ENCODE data around the gene TPD52L1.

The TPD52L1 gene

DNA sequence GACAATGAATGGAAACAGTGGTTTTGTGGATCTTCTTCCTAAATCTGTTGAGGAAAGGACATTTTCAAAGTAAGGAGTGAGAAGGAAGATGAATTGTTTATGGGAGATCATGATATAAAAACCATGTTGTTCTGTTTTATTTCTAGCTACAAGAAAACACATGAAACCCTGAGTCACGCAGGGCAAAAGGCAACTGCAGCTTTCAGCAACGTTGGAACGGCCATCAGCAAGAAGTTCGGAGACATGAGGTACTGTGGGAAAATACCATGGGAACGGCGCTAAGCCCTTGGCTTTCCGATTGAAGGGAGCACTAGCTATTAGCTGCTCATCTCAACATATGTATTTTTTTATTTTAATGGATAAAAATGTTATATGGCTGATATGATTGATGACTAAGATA lies 94.6 kb downstream of the TPD52L1 start:
- DNase-seq: no peak

- no peak for DNase-seq
Measured at GRCh38 chr6:125250511-125250910, 96.9 kb downstream of the TPD52L1 start.

DNA sequence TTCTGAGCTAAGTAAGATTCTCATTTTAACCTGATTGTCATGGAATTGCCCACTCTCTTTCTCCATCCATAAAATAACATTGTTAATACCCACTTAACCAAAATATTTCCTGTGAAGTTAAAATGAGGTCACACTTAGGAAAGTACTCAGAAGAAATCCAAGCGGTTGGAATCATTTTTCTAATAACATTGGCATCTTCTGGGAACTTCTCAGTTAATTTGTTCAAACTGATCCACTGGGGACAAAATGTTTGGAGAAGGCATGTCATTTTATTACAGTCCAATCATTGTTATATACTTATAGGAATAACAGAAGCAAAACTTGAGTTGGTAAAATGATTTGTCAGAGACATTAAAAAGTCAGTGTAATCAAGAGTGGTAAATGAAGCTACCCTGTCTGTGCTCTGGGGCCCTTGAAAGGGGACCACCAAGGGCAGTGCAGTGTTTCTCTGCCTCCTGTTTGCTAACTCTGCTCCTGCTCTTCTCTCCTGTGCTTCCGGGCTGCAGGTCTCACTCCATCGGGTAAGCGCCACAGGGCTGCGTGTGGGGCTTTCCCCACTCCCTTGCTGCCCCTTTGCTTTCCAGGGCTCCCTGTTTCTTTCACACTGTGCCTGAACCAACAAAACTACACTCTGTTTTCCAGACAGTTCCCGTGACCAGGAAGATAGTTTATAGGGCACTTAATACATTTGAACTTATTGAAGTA lies 98.1 kb downstream of the TPD52L1 start:
- DNase-seq: no peak

DNA sequence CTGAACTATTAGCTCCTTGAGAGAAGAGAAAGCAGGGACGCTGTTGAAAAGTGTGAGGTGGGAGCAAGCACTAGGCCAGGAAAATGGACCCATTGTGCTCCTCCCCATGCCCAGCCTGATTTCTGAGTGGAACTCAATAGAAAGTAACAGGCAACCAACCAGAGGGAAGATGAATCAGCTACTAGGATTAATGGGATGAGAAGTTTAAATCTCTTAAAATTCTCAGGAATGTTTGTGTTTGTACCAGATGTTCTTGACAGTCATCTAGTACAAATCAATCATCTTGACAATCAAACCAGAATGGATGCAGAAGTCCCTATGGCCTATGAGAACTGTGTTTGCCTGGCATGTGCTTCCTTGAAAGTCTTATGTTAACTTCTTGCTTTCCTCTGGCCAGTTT lies 99.3 kb downstream of the TPD52L1 start:
- DNase-seq: no peak

DNA sequence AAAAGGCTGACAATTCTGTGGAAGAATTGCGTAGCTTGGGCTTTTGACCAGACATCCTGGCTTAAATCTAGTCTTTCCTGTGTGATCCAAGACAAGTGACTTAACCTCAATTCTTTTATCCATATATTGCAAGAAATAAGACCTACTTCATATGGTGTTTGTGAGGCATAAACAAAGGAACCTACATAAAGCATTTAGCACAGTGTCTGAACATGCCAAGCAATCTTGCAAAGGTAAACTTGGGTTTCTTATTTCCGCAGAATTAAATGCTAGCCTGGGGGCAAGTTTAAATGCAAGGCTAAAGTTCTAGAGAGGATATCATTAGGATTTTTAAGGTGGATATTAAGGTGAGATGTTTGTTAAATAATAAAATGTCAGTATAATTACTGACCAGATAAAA lies 100.3 kb downstream of the TPD52L1 start:
- DNase-seq: no peak

- DNase-seq: no peak
Measured at GRCh38 chr6:125254321-125254720, 100.7 kb downstream of the TPD52L1 start.

DNA sequence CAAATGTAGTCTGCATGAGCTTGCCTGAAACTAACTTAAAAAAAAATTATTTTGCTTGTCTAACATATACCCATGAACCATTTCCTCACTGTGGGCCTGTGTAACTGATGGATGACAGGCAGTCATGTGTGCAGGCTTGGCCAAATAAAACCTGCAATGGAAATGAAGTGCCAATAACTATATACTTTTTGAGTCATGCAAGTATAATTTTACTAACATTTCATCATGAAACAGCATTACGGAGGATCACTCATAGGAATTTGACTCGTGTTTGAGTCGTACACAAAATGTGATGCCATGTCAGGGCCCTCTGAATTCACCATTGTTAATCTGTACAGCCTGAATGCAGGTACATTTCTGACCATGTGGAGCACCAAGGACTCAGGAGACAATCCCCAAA lies 101.6 kb downstream of the TPD52L1 start:
- DNase-seq: no peak

DNA sequence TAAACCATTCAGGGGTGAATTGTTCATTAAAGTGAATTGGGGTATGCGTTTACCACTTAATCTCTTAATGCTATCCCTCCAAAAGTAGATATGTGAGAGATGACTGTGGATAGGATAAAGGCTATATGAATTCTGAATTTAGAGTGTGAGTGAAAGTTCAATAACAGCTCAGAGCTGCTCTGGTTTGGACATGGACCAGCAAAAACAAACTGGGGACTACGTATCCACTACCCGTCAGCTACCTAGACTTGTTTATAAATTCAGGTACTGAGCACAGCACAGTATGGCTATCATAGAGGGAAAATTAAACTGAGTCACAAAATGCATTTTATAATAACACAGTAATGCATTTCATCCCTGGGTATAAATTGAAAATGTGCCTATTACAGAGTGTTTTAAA lies 103.8 kb downstream of the TPD52L1 start:
- DNase-seq: no peak

- no peak for DNase-seq
Measured at GRCh38 chr6:125258651-125259353, 105.2 kb downstream of the TPD52L1 start.

DNA sequence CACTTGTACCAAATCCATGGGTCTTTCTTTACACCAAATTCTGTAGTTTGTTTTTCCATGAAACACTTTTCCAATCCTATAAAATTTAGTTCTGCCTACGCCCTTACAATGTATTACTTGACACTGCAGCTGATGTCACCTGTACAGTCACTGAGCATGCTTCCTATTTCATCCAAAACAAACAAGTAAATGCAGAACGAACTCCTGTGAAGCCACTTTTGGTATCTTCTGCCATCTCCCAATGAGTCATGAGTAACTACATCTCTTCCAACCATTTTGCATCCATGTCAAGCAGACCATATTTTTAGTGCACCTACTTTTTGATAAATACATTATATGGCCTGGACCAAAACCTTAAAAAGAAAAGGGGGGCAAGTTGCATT lies 105.8 kb downstream of the TPD52L1 start:
- no peak for DNase-seq

GRCh38 chr6:125262016-125263013 lies 108.7 kb downstream of the TPD52L1 start:
- no peak for DNase-seq

GRCh38 chr6:125264476-125264875 lies 110.9 kb downstream of the TPD52L1 start:
- no peak for DNase-seq

DNA sequence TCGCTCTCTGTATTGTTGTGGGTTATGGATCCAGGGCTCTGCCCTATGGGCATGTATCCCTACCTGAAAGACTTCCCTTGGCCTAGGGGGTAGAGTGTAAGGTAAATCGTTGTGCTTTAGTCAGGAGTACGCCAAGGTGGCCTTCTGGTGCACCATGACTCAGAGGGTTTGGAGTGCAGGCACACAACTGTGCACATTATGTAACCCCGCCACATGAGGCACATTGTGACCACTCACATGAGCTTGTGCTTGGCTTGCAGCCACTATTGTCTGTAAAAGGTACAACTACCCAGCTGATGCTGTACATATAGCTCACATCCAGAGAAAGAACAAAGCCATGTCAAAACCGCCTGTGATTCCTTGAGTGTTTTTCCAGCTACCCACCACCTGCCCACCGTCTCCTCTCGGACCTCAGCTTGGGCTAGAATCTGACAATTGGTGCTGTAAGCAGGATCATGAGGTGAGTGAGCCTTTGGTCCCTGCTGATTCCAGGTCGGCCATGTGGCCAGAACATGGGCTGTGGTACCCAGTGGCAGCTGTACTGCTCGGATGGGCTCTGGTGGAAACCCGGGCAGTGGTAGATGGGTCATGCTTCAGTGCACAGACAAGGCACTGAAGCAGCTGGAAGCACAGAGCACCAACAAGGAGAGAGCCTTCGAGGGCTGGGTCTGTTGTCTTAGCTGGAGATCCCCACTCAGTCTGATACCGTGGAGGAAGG lies 114.4 kb downstream of the TPD52L1 start:
- DNase-seq: no peak

- DNase-seq: no peak
Measured at GRCh38 chr6:125268765-125269164, 115.2 kb downstream of the TPD52L1 start.

GRCh38 chr6:125269328-125269985 lies 115.9 kb downstream of the TPD52L1 start:
- DNase-seq: no peak

DNA sequence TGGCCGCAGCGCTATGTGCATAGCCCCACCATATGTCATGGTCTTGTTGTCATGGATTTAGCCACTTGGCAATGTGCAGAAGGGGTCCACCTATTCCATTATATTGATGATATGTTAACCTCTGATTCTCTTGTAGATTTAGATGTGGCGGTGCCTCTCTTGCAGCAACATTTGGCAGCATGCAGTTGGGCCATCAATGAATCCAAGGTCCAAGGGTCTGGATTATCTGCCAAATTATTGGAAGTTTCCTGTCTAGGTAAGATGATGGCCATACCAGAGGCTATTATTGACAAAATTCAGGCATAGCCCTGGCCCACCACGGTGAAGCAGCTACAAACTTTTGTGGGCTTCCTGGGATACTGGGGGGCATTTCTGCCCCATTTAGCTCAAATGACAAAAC lies 116.8 kb downstream of the TPD52L1 start:
- no peak for DNase-seq

DNA sequence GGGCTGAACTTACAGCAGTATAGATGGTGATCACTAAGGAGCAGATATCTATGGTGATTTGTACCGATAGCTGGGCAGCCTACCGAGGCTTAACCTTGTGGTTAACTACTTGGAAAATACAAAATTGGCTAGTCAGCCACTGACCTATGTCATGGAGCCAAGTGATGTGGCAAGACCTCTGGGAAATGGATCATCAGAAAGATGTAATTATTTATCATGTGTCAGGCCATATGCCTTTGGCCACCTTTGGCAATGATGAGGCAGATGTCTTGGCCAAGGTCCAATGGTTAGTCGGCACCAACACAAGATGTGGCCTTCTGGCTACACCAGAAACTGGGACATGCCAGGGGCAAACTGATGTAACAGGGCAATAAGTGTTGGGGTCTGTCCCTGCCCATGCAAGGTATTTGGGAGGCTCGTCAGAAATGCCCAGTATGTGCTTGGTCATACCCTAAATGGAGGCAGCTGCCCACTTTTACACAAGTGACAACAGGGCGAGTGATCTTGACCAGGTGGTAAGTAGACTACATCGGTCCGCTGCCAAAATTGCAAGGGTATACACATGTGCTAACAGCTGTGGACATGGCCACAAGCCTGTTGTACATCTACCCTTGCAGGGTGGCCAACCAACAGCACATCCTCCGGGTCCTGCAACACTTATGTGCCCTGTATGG lies 118.0 kb downstream of the TPD52L1 start:
- no peak for DNase-seq

DNA sequence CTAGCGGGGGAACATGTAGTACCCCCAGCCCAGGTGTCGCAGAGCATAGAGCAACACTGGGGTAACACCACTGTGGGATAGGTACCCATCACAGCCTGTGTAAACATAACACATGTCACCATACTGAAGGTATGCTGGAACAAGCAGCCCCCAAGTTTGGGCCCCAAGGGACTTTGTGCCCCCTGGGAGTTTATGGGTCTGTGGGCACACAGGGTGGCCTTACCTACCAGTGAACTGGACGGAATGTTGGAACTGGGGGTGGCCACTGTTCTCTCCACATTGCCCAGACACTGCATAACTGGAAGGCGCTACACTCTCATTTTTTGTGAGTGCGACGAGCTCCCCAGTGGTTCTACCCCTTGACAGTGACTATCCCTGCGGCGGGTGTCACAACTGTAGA lies 119.7 kb downstream of the TPD52L1 start:
- DNase-seq: no peak

DNA sequence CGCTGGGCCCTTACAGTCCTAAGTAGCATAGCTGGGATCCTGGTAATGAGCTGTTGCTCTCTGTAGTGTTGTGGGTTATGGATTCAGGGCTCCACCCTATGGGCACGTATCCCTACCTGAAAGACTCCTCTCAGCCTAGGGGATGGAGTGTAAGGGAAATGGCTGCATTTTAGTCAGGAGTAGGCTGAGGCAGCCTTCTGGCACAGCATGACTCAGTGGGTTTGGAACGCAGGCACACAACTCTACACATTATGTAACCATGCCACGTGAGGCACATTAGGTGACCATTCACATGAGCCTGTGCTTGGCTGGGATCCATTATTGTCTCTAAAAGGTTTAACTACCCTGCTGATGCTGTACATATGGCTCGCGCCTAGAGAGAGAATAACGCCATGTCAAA lies 120.4 kb downstream of the TPD52L1 start:
- no peak for DNase-seq

- DNase-seq: no peak
Measured at GRCh38 chr6:125274935-125275334, 121.4 kb downstream of the TPD52L1 start.

DNA sequence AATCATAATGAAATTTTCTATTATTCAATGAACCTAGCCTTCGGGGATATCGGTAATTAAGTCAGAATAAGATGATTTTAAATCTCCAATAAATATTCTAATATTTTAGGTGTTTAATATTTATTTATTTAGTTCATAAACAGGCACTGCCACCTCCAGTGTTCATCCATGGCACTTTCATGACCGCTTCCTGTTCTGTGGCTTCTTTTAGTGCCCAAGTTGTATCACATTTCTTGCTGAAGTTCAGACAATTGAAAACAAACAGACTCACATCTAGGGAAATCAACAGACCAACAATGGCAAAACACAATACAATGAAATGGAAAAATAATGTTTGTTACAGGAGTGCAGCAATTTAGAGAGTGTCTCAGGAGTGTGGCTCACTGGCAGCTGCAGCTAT lies 122.2 kb downstream of the TPD52L1 start:
- DNase-seq: no peak

DNA sequence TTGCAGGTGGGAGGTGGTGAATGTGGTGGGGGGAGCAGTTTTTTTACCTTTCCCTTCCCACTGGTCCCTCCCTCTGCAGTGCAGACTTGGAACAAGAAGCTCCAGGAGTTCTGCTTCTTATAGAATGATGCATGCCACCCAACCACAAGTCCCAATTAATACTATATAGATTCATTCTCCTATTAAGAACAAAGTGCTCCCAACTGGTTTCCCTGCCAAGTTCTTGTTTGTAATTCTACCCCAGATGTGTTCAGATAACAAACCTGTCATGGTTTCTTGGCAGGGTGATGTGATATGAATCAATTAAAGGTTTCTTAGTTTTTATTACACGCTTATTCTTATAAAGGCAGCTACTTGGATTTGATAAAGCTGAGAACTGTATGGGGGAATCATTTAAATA lies 124.3 kb downstream of the TPD52L1 start:
- DNase-seq: no peak
